HG03060 (cell line): ENCODE results near the gene KCNS3.

Experiments
- ATAC-seq: cut with Tn5 transposase; IDR thresholded peaks from one replicate; pipeline ENCODE4 v1.9.1; 2021; ENCODE audit warnings: low read depth, moderate number of reproducible peaks; ENCODE audit not compliant: unreplicated experiment

The KCNS3 gene

GRCh38 chr2:17878281-17879136 lies at the start of gene KCNS3:
Gene KCNS3 (plus strand): TSS chr2:17878667. CDS start chr2:17931009, 52,342 bp downstream.
- no peak for ATAC-seq

- ATAC-seq = no peak
These were observed 48.1 kb upstream of the KCNS3 start for GRCh38 chr2:17830053-17831034.

GRCh38 chr2:17835516-17835915 lies 43.0 kb upstream of the KCNS3 start:
- ATAC-seq = no peak

- ATAC-seq = no peak
These were observed 38.5 kb upstream of the KCNS3 start for GRCh38 chr2:17839959-17840358.

GRCh38 chr2:17843457-17843856 lies 35.0 kb upstream of the KCNS3 start:
- no peak for ATAC-seq

- no peak for ATAC-seq
These were observed 32.7 kb upstream of the KCNS3 start for GRCh38 chr2:17845806-17846205.

GRCh38 chr2:17846676-17847075 lies 31.8 kb upstream of the KCNS3 start:
- ATAC-seq = no peak

- ATAC-seq = no peak
These were observed 31.2 kb upstream of the KCNS3 start for GRCh38 chr2:17847236-17847635.

- ATAC-seq = no peak
These were observed 29.2 kb upstream of the KCNS3 start for GRCh38 chr2:17849275-17849674.

- ATAC-seq = no peak
These were observed 28.3 kb upstream of the KCNS3 start for GRCh38 chr2:17850151-17850550.

- peak; percentile 63 for ATAC-seq
These were observed 26.5 kb upstream of the KCNS3 start for GRCh38 chr2:17851731-17852585.

- ATAC-seq = no peak
These were observed 24.7 kb upstream of the KCNS3 start for GRCh38 chr2:17853799-17854198.

- no peak for ATAC-seq
These were observed 21.4 kb upstream of the KCNS3 start for GRCh38 chr2:17857021-17857420.

GRCh38 chr2:17858064-17858463 lies 20.4 kb upstream of the KCNS3 start:
- no peak for ATAC-seq

GRCh38 chr2:17863539-17863938 lies 14.9 kb upstream of the KCNS3 start:
- ATAC-seq = no peak

GRCh38 chr2:17864676-17865075 lies 13.8 kb upstream of the KCNS3 start:
- no peak for ATAC-seq

GRCh38 chr2:17867133-17867532 lies 11.3 kb upstream of the KCNS3 start:
- ATAC-seq = no peak

- no peak for ATAC-seq
These were observed 9.3 kb upstream of the KCNS3 start for GRCh38 chr2:17869128-17869527.

- no peak for ATAC-seq
These were observed 6.8 kb upstream of the KCNS3 start for GRCh38 chr2:17871639-17872038.

GRCh38 chr2:17873021-17873420 lies 5.4 kb upstream of the KCNS3 start:
- ATAC-seq = no peak
